Neural crest cell (in vitro differentiated cells): ENCODE results near the gene PLIN4. TPM values are rescaled to one million over a fixed set of nuclear protein-coding genes. Genes with fewer than 3 reads are reported as not detected.

Source experiments
- DNase-seq: peaks from one replicate; pipeline ENCODE4 v3.0.0; 2021; ENCODE audit warnings: low read depth, mixed read lengths, low spot score
- H3K27ac Mint-ChIP-seq: one replicate; pipeline ENCODE4 v1.8.0; 2021; ENCODE audit warnings: mild to moderate bottlenecking, mixed read lengths; ENCODE audit not compliant: unreplicated experiment
- H3K27me3 Mint-ChIP-seq: 2 replicates; pipeline ENCODE4 v1.8.0; 2021; ENCODE audit warnings: low read depth, mild to moderate bottlenecking, mixed read lengths
- H3K36me3 Mint-ChIP-seq: 2 replicates; pipeline ENCODE4 v1.8.0; 2021; ENCODE audit warnings: low read depth, mild to moderate bottlenecking, mixed read lengths
- H3K4me1 Mint-ChIP-seq: 2 replicates; pipeline ENCODE4 v1.8.0; 2021; ENCODE audit warnings: mixed read lengths
- H3K4me3 Mint-ChIP-seq: one replicate; pipeline ENCODE4 v1.8.0; 2021; ENCODE audit warnings: mild to moderate bottlenecking, mixed read lengths
- H3K9me3 Mint-ChIP-seq: 2 replicates; pipeline ENCODE4 v1.8.0; 2021; ENCODE audit warnings: mixed read lengths
- total RNA-seq: library from RNA; stranded (reverse); gene quantifications from 2 replicates; pipeline ENCODE4 v1.2.1, GENCODE V29; 2021
- TF ChIP-seq, protein P1 (sequence below): fragments of 200-600 bp; sonication (generic); conservative IDR thresholded peaks from 2 replicates; pipeline ENCODE4 v1.5.0; 2021; ENCODE audit warnings: antibody characterized with exemption, mild to moderate bottlenecking

The PLIN4 gene
- total RNA-seq, 1 donor from 2014 or later, result 0.47 TPM

DNA sequence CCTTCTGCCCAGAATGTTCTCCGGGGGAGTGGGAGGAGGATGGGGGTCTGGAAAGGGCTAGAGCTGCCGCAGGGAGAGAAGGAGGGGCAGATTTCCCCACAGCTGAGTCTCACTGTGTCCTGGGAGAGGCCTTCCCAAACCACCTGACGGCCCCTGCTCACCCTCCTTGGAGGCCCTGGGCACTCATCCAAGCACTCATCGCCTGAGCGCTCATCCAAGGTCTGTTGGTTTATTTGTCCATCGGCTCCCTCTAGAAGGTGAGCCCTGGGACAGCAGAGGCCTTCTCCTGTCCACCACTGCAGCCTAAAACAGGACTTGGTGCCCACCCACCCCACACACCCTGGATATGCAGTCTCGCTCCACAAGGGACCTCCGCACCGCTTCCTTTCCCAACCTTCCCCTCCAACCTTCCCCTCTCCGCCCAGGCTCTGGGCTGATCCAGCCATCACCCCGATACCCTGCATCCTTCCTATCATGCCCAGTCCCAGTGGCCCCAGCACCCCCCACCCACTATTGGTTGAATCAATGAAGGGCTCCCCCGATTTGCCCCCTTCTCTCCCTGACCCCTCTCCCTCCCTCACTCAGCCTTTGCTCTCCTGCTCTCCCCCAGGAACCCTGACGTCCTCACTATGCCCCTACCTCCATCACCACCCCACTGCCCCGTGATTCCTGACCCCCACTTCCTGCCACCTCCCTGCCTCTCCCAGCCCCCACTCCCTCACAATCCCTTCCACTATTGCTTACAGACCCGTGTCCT lies 62.4 kb downstream of the PLIN4 start:
- peak overlapping the region; percentile 93 for H3K4me3 Mint-ChIP-seq
- H3K36me3 Mint-ChIP-seq, result no peaks in the 10 kb centered on the region
- H3K4me1 Mint-ChIP-seq, result peaks cover 12% of the 10 kb centered on the region
- no peak for DNase-seq
- H3K9me3 Mint-ChIP-seq, result no peaks in the 10 kb centered on the region
- peaks cover 10% of the 10 kb centered on the region for H3K27me3 Mint-ChIP-seq
- no peak overlapping the region for H3K27ac Mint-ChIP-seq
- TF ChIP-seq, protein P1, sequence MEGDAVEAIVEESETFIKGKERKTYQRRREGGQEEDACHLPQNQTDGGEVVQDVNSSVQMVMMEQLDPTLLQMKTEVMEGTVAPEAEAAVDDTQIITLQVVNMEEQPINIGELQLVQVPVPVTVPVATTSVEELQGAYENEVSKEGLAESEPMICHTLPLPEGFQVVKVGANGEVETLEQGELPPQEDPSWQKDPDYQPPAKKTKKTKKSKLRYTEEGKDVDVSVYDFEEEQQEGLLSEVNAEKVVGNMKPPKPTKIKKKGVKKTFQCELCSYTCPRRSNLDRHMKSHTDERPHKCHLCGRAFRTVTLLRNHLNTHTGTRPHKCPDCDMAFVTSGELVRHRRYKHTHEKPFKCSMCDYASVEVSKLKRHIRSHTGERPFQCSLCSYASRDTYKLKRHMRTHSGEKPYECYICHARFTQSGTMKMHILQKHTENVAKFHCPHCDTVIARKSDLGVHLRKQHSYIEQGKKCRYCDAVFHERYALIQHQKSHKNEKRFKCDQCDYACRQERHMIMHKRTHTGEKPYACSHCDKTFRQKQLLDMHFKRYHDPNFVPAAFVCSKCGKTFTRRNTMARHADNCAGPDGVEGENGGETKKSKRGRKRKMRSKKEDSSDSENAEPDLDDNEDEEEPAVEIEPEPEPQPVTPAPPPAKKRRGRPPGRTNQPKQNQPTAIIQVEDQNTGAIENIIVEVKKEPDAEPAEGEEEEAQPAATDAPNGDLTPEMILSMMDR, result no peak

DNA sequence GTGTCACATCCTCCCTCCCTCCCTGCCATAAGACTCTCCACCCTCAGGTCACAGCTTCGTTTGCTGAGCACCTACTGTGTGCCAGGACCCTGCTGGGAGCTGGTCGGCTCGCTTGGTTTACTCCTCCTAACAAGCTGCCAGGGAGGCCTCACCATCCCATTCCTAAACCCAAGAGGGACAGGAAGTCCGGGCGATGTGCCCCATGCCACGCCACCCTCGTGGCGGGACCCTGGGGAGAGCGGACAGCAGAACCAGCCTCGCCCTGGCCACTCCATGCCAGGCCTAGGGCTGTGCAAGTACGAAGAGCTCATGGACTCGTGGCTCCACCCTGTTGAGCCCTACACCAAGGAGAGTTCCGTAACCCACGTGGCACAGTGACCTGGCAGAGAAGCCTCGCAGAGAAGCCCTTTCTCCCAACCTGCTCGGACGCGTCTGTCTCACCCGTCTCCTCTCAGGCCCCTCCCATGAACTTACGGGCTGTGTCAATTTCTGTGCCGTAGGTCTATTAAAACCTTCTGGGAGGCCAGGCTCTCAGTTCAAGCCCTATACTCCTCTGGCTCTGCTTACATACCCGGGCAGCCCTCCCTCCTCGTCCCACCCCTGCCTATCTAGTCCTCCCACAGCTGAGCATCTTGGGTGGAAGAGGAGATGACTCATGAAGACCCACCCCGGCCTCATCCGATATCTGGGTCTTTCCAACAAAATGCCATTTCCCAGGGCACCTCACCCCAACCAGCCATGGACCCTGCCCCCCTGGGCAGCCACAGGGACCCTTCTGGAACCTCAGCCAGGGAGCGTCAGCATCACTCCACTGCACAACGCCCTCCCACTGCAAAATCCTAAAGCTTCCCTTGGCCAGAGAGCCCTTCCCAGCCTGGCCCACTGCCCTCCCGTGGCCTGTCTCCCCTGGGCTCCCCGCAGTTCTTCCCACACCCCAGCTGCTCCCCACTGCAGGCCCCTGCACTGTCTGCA lies 63.3 kb downstream of the PLIN4 start:
- Mint-ChIP-seq H3K27me3 (peaks cover 12% of the 10 kb centered on the region), H3K36me3 (no peaks in the 10 kb centered on the region), H3K9me3 (no peaks in the 10 kb centered on the region), H3K4me3 (peak overlapping the region; percentile 74), H3K4me1 (peaks cover 12% of the 10 kb centered on the region), H3K27ac (no peak overlapping the region)
- TF ChIP-seq, protein P1, result no peak
- no peak for DNase-seq

DNA sequence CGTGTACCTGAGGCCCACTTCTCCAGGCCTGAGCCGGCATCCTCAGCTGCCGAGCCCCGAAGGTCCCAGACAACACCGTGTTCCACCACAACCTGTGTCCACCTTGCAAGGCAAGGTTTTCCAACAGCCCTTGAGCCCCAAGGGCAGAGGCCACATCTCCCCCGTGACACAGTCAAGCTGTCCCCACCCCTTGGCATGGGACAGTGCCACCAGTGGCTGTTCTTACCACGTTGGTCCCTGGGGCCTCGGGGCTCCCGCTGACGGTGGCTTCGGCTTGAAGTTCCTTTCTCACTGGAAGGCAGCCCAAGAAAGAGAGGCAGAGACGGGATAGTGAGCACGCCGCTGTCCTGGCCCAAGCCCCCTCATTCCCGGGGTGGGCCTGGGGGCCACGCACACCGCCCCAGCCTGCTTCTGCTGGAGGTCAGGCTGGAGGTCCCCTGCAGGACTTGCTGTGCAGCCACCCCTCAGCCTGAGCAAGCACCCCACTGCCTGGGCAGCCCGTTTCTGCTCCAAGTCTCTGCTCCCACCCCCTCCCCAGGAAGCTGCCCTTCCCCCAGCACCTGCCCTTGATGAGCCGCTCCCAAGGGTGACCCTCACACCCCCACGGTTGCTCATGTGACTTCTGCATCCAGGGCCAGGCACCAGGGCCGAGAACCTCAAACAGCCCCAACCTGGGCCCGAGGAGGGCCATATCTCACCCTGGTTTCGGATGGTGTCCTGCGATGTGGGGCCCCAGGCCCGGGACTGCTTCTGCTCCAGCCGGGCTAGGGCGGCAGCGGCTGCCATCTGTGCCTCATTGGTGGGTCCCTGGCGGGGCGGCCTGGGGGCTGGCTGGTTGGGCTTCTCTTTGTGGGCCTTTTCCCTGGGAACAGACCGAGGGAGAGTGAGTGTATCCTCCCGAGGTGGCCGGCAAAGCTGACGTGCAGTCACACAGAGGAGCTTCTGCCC lies 64.8 kb downstream of the PLIN4 start:
- Mint-ChIP-seq H3K4me1 (peaks cover 12% of the 10 kb centered on the region), H3K27ac (no peak overlapping the region), H3K27me3 (peaks cover 12% of the 10 kb centered on the region), H3K36me3 (peaks cover 2% of the 10 kb centered on the region), H3K9me3 (no peaks in the 10 kb centered on the region), H3K4me3 (peak overlapping the region; percentile 76)
- TF ChIP-seq, protein P1, result no peak
- no peak for DNase-seq

DNA sequence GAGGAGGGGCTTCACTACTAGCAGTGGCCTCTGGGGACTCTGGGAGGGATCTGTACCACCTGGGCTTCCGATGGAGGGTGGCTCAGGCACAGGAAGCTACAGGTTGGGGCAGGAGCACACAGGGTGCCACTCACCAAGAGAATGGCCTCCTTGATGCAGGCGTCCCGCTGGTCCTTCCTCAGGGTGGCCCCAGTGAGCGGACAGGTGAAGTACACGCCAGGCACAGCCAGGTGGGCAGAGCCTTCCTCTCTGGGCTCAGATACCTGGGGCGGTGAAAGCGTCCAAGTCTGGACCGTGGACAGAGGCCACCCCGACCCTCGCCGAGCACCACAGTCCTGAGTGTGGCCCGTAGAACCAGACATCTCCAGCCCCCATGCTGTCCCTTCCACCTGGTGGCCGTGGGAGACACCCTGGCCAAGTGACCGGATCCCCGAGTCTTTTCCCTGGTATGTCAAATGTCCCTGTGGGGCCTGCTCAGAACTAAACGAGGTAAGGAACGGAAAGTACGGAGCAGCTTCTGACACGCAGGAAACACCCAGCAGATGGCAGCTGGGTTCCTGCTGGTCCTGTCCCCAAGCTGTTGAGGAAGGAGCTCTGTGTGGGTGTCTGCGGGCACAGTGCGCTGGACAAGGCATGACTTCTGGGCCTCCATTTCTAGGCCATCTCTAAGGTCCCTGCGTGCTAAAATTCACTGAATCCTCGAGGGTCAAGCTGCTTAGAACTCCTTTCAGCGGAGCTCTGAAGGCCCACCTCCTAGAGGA lies 65.9 kb downstream of the PLIN4 start:
- DNase-seq, result no peak
- H3K36me3 Mint-ChIP-seq, result peaks cover 2% of the 10 kb centered on the region
- H3K27ac Mint-ChIP-seq, result no peak overlapping the region
- H3K27me3 Mint-ChIP-seq, result peaks cover 10% of the 10 kb centered on the region
- TF ChIP-seq, protein P1, result no peak
- H3K9me3 Mint-ChIP-seq, result no peaks in the 10 kb centered on the region
- peak overlapping the region; percentile 76 for H3K4me3 Mint-ChIP-seq
- H3K4me1 Mint-ChIP-seq, result peaks cover 12% of the 10 kb centered on the region

Other genes starting within 250 kb of the PLIN4 start
- gene SHD, start 239.2 kb downstream of the PLIN4 start, total RNA-seq, result 2.7 and 4.5 TPM in 2 replicates
- gene TMIGD2, start 216.1 kb downstream of the PLIN4 start, total RNA-seq, result not detected in 2 replicates
- gene FSD1, start 213.9 kb downstream of the PLIN4 start, total RNA-seq, result 51.9 and 53.5 TPM in 2 replicates
- gene STAP2, start 179.7 kb downstream of the PLIN4 start, total RNA-seq, result 4.1 and 5.0 TPM in 2 replicates
- 45.3 and 45.6 TPM in 2 replicates for gene MPND, start 174.9 kb downstream of the PLIN4 start, total RNA-seq
- 85.9 and 95.3 TPM in 2 replicates for gene SH3GL1, start 117.9 kb downstream of the PLIN4 start, total RNA-seq
- 117 and 120 TPM in 2 replicates for gene CHAF1A, start 115.8 kb downstream of the PLIN4 start, total RNA-seq
- gene UBXN6, start 60.7 kb downstream of the PLIN4 start, total RNA-seq, result 39.5 and 40.9 TPM in 2 replicates
- gene HDGFL2, start 46.2 kb downstream of the PLIN4 start, total RNA-seq, result 103 and 110 TPM in 2 replicates
- gene PLIN5, start 16.7 kb upstream of the PLIN4 start, total RNA-seq, result 4.8 TPM in 2 replicates
- gene LRG1, start 21.6 kb upstream of the PLIN4 start, total RNA-seq, result 0.09 TPM in 2 replicates
- 21.7 and 25.3 TPM in 2 replicates for gene SEMA6B, start 41.2 kb upstream of the PLIN4 start, total RNA-seq
- gene TNFAIP8L1, start 121.0 kb upstream of the PLIN4 start, total RNA-seq, result 7.0 and 8.0 TPM in 2 replicates
- gene MYDGF, start 151.9 kb upstream of the PLIN4 start, total RNA-seq, result 45.4 and 48.8 TPM in 2 replicates
- 46.8 and 48.0 TPM in 2 replicates for gene DPP9, start 205.4 kb upstream of the PLIN4 start, total RNA-seq